H1 (cell line): ENCODE data around the gene CHCHD6. TPM values are rescaled to one million over a fixed set of nuclear protein-coding genes. Genes with fewer than 3 reads are reported as not detected.

ENCODE experiments used
- CTCF ChIA-PET: fragments of 300-600 bp; sonication (Branson Sonifier 250); formaldehyde crosslinking; loops from one replicate; lab custom pipeline; 2021; ENCODE audit not compliant: partially characterized antibody; lab: Charles Lee
- POLR2A ChIA-PET: fragments of 300-600 bp; sonication (Branson Sonifier 250); formaldehyde crosslinking; loops from one replicate; lab custom pipeline; 2021; ENCODE audit warnings: inconsistent platforms; ENCODE audit not compliant: partially characterized antibody; lab: Charles Lee
- DNase-seq, 2 experiments: peaks; one replicate each; pipeline versions ENCODE4 v3.0.0 to v3.0.0-alpha.2; 2010 to 2022; ENCODE audit warnings: low spot score in 2 of 2, low read depth in 1 of 2, mixed read lengths in 1 of 2
- FAIRE-seq: peaks from 2 replicates; lab custom pipeline; 2011; peaks lifted over from hg19 to GRCh38; lab: Jason Lieb, UNC
- H2AFZ ChIP-seq: 2 replicates; pipeline ENCODE4 v1.8.1; 2012; ENCODE audit warnings: low read length, inconsistent platforms
- H2AK5ac ChIP-seq: 2 replicates; pipeline ENCODE4 v1.6.1; 2013; ENCODE audit warnings: low read depth, low read length
- H2BK120ac ChIP-seq: replicated peaks from 2 replicates; pipeline ENCODE3; 2013; ENCODE audit warnings: low read depth, low read length, inconsistent platforms
- H2BK12ac ChIP-seq: 2 replicates; pipeline ENCODE4 v1.6.1; 2013; ENCODE audit warnings: low read depth, low read length
- H2BK15ac ChIP-seq: 2 replicates; pipeline ENCODE4 v1.6.1; 2013; ENCODE audit warnings: low read length
- H2BK20ac ChIP-seq: 2 replicates; pipeline ENCODE4 v1.6.1; 2013; ENCODE audit warnings: low read length
- H2BK5ac ChIP-seq: 2 replicates; pipeline ENCODE4 v1.6.1; 2013; ENCODE audit warnings: low read depth, low read length
- H3K14ac ChIP-seq: 2 replicates; pipeline ENCODE4 v1.6.1; 2013; ENCODE audit warnings: inconsistent platforms; ENCODE audit not compliant: insufficient read length
- H3K18ac ChIP-seq: 2 replicates; pipeline ENCODE4 v1.6.1; 2013; ENCODE audit warnings: low read length; ENCODE audit errors: extremely low read depth
- H3K23ac ChIP-seq: 2 replicates; pipeline ENCODE4 v1.6.1; 2013; ENCODE audit warnings: inconsistent platforms; ENCODE audit not compliant: insufficient read length
- H3K23me2 ChIP-seq: 2 replicates; pipeline ENCODE4 v1.6.1; 2013; ENCODE audit warnings: low read depth, low read length
- H3K27ac ChIP-seq: 2 replicates; pipeline ENCODE4 v1.6.1; 2011; ENCODE audit warnings: low read depth, low read length, inconsistent platforms
- H3K27me3 ChIP-seq, 4 experiments: replicated peaks in 1 of 4; 1 replicate in 1 of 4; 2 replicates in 3 of 4; pipeline versions ENCODE4 v1.6.1 to v1.8.1; 2011 to 2013; ENCODE audit warnings: low read length in 3 of 4, mild to moderate bottlenecking in 3 of 4, inconsistent platforms in 2 of 4, mixed read lengths in 2 of 4, moderate library complexity in 1 of 4; ENCODE audit not compliant: control insufficient read depth in 3 of 4, insufficient read depth in 3 of 4; ENCODE audit errors: extremely low read depth in 1 of 4
- H3K36me3 ChIP-seq, 4 experiments: 2 replicates each; pipeline versions ENCODE4 v1.6.1 to v1.8.1; 2011 to 2013; ENCODE audit warnings: mild to moderate bottlenecking in 4 of 4, low read length in 3 of 4, moderate library complexity in 2 of 4, control low read depth in 1 of 4, inconsistent platforms in 1 of 4; ENCODE audit not compliant: insufficient read depth in 4 of 4, control insufficient read depth in 2 of 4
- H3K4ac ChIP-seq: replicated peaks from 2 replicates; pipeline ENCODE3; 2013; ENCODE audit warnings: low read length, low read depth, mixed read lengths, inconsistent platforms; ENCODE audit not compliant: insufficient read length
- H3K4me1 ChIP-seq, 4 experiments: replicated peaks in 1 of 4; 1 replicate in 1 of 4; 2 replicates in 3 of 4; pipeline versions ENCODE4 v1.6.1 to v1.8.1; 2011 to 2013; ENCODE audit warnings: low read length in 3 of 4, inconsistent platforms in 2 of 4, mixed read lengths in 1 of 4; ENCODE audit not compliant: insufficient read depth in 4 of 4, control insufficient read depth in 3 of 4
- H3K4me2 ChIP-seq, 2 experiments: 2 replicates each; pipeline versions ENCODE4 v1.6.1 to v1.8.1; 2011 to 2013; ENCODE audit warnings: low read depth in 2 of 2, low read length in 2 of 2, control low read depth in 1 of 2, inconsistent platforms in 1 of 2, mild to moderate bottlenecking in 1 of 2; ENCODE audit not compliant: insufficient read depth in 1 of 2
- H3K4me3 ChIP-seq, 4 experiments: fragments of 200-600, 300-600 bp in 1 of 4; sonication (generic), shearing (Covaris generic), sonication (Bioruptor Twin) in 1 of 4; 2 replicates each; pipeline versions ENCODE4 v1.5.1 to v1.8.1; 2011 to 2016; ENCODE audit warnings: low read length in 4 of 4, low read depth in 3 of 4, control low read depth in 2 of 4, inconsistent platforms in 2 of 4, mild to moderate bottlenecking in 2 of 4, mixed read lengths in 1 of 4, moderate library complexity in 1 of 4; ENCODE audit not compliant: insufficient read depth in 2 of 4; ENCODE audit errors: extremely low read depth in 1 of 4
- H3K56ac ChIP-seq: replicated peaks from 2 replicates; pipeline ENCODE3; 2013; ENCODE audit warnings: low read depth, mild to moderate bottlenecking, mixed read lengths, low read length, inconsistent platforms; ENCODE audit not compliant: insufficient read length
- H3K79me1 ChIP-seq: 2 replicates; pipeline ENCODE4 v1.6.1; 2013; ENCODE audit warnings: low read depth, low read length, control low read depth
- H3K79me2 ChIP-seq, 2 experiments: 2 replicates each; pipeline versions ENCODE4 v1.6.1 to v1.8.1; 2012 to 2013; ENCODE audit warnings: low read length in 2 of 2, mild to moderate bottlenecking in 2 of 2, inconsistent platforms in 1 of 2; ENCODE audit not compliant: insufficient read depth in 2 of 2, control insufficient read depth in 1 of 2
- H3K9ac ChIP-seq, 4 experiments: replicated peaks in 1 of 4; 1 replicate in 1 of 4; 2 replicates in 3 of 4; pipeline versions ENCODE4 v1.6.1 to v1.8.1; 2011 to 2013; ENCODE audit warnings: low read depth in 3 of 4, low read length in 3 of 4, control low read depth in 2 of 4, mild to moderate bottlenecking in 2 of 4, moderate library complexity in 2 of 4, inconsistent platforms in 1 of 4; ENCODE audit errors: extremely low read depth in 1 of 4
- H3K9me3 ChIP-seq, 2 experiments: 2 replicates each; pipeline versions ENCODE4 v1.6.1 to v1.8.1; 2012 to 2013; ENCODE audit warnings: mild to moderate bottlenecking in 2 of 2, moderate library complexity in 2 of 2, control low read depth in 1 of 2, inconsistent platforms in 1 of 2, low read depth in 1 of 2, low read length in 1 of 2, mixed read lengths in 1 of 2; ENCODE audit not compliant: insufficient read depth in 2 of 2
- H4K20me1 ChIP-seq, 2 experiments: replicated peaks in 1 of 2; 2 replicates each; pipeline versions ENCODE3 to v1.8.1; 2011 to 2013; ENCODE audit warnings: inconsistent platforms in 2 of 2, low read length in 2 of 2, mild to moderate bottlenecking in 1 of 2; ENCODE audit not compliant: insufficient read depth in 2 of 2, control insufficient read depth in 1 of 2
- H4K5ac ChIP-seq: 2 replicates; pipeline ENCODE4 v1.6.1; 2013; ENCODE audit warnings: low read length, low read depth, mixed read lengths, inconsistent platforms; ENCODE audit not compliant: insufficient read length
- H4K8ac ChIP-seq: 2 replicates; pipeline ENCODE4 v1.8.0; 2013; ENCODE audit warnings: mild to moderate bottlenecking, moderate library complexity, low read length, inconsistent platforms; ENCODE audit not compliant: insufficient read depth; ENCODE audit errors: extremely low read depth
- H4K91ac ChIP-seq: replicated peaks from 2 replicates; pipeline ENCODE3; 2013; ENCODE audit warnings: low read length, mixed read lengths, inconsistent platforms; ENCODE audit not compliant: insufficient read length
- EGR1 ChIP-seq: IDR thresholded peaks from 2 replicates; pipeline ENCODE4 v1.6.1; 2011; ENCODE audit warnings: low read depth, low read length, borderline replicate concordance
- EZH2 ChIP-seq: fragments of 200-600 bp; sonication (generic); IDR thresholded peaks from 2 replicates; pipeline ENCODE4 v1.7.1; 2012; ENCODE audit warnings: low read depth, mild to moderate bottlenecking, moderate library complexity, low read length, inconsistent platforms; ENCODE audit not compliant: severe bottlenecking
- POU5F1 ChIP-seq: IDR thresholded peaks from 2 replicates; pipeline ENCODE4 v1.6.1; 2011; ENCODE audit warnings: low read depth, mild to moderate bottlenecking, low read length, moderate library complexity
- SIN3A ChIP-seq, 2 experiments: IDR thresholded peaks in 1 of 2; conservative IDR thresholded peaks in 1 of 2; 2 replicates each; pipeline ENCODE4 v1.6.1; 2011 to 2012; ENCODE audit warnings: low read length in 2 of 2, improper control_type of control experiment in 1 of 2, low read depth in 1 of 2, mild to moderate bottlenecking in 1 of 2
- SUZ12 ChIP-seq: fragments of 200-600 bp; sonication (generic); IDR thresholded peaks from 2 replicates; pipeline ENCODE4 v1.6.1; 2012; ENCODE audit warnings: mild to moderate bottlenecking, inconsistent platforms, low read length, moderate library complexity, mixed read lengths
- WGBS, 2 experiments: shearing (Covaris generic) in 1 of 2; methylation state at CpG; one replicate each; pipeline versions ENCODE4 v1.1.6 to v1.1.7; 2013 to 2015; ENCODE audit warnings: low lambda C conversion rate in 2 of 2, mixed read lengths in 2 of 2, inconsistent platforms in 1 of 2, low coverage in 1 of 2, missing lambda C conversion rate in 1 of 2; ENCODE audit not compliant: insufficient replicate concordance in 2 of 2, insufficient coverage in 1 of 2, insufficient read length in 1 of 2; ENCODE audit errors: extremely low coverage in 1 of 2, missing lambda C conversion rate in 1 of 2; 5-methylcytosine and 5-hydroxymethylcytosine counted together
- polyA plus RNA-seq, 7 experiments: library from polyadenylated mRNA; depleted of rRNA in 3 of 7; stranded (reverse) in 5 of 7; unstranded in 2 of 7; fragments of >200 nt in 5 of 7; fragments of 200-250 nt in 2 of 7; gene quantifications; 1 replicate in 5 of 7; 2 replicates in 1 of 7; 4 replicates in 1 of 7; pipeline versions ENCODE4 v1.2.1 to v1.2.3, GENCODE V29; 2011 to 2013; ENCODE audit warnings: missing spikeins in 2 of 7, mixed read lengths in 2 of 7
- total RNA-seq: library from RNA; stranded (reverse); fragmentation: NEBNext Ultra II Directional; extraction: Animal tissue kit (Norgen Biotek cat#: 25700); gene quantifications from 2 replicates; pipeline ENCODE4 v1.2.1, GENCODE V29; 2021

CHCHD6 gene
- total and polyA plus RNA-seq, 2 of the 8 experiments (the other 6 are each of a cell fraction or from before 2014, with no cell fraction given): 32.4 to 37.6 TPM

- Histone ChIP-seq H2AFZ (no peak overlapping the region), H4K20me1 (peaks cover 0 to 2% of the 10 kb centered on the region in 2 experiments), H4K5ac (no peak overlapping the region), H3K56ac (no peak overlapping the region), H2BK5ac (peak overlapping the region; percentile 35; the same call in 1 of the 2 replicates), H3K4me2 (no peak overlapping the region), H2BK12ac (no peak overlapping the region), H3K79me1 (no peaks in the 10 kb centered on the region), H3K79me2 (no peaks in the 10 kb centered on the region), H3K4me1 (no peaks in the 10 kb centered on the region), H2BK15ac (no peak overlapping the region), H3K9me3 (no peaks in the 10 kb centered on the region), H3K14ac (no peak overlapping the region), H2BK20ac (no peak overlapping the region), H4K8ac (no peak overlapping the region), H3K23ac (no peak overlapping the region), H3K27ac (no peak overlapping the region), H3K36me3 (no peaks in the 10 kb centered on the region), H3K4ac (no peak overlapping the region), H4K91ac (no peak overlapping the region), H3K23me2 (no peaks in the 10 kb centered on the region), H3K18ac (no peak overlapping the region), H3K9ac (no peak overlapping the region), H3K4me3 (no peak overlapping the region), H2AK5ac (no peak overlapping the region), H2BK120ac (no peak overlapping the region), H3K27me3 (no peaks in the 10 kb centered on the region)
- ChIA-PET POLR2A (no interaction called here), CTCF (interaction anchor here (0.9 to 3.7 kb wide), 4 partner anchors 10 to 200 kb away, joined by 3 to 13 read pairs (median 5); no protein-coding TSS in a partner anchor)
- WGBS, 2 experiments: 87% methylated on average over 4 of the region's 5 CpGs; no CpG with 5 or more reads in 1 of the 2 experiments
- DNase-seq (no peak), FAIRE-seq (no peak)
- no peak for TF ChIP-seq EGR1
- TF ChIP-seq EZH2: no peak
- no peak for TF ChIP-seq SIN3A (conservative IDR thresholded peaks at IDR 0.05 in 1 of 2, IDR thresholded peaks at IDR 0.05 in 1 of 2; ENCODE audit: low read depth in 1 of 2, low read length in 2 of 2)
- no peak for TF ChIP-seq SUZ12
- TF ChIP-seq POU5F1: no peak
Observed at GRCh38 chr3:126951561-126951960, 247.5 kb downstream of the CHCHD6 start.
